GM18873 (cell line): ENCODE measurements around the gene MECR.
"Not testable (repeated sequence)": the region's sequence is repeated elsewhere in the genome, so short reads cannot be mapped to it uniquely, and the experiment has no call there.

Experiments
- ATAC-seq: cut with Tn5 transposase; IDR thresholded peaks from one replicate; pipeline ENCODE4 v1.9.1; 2021; ENCODE audit warnings: mild to moderate bottlenecking, moderate library complexity, moderate number of reproducible peaks; ENCODE audit not compliant: unreplicated experiment, low FRiP score

MECR gene

DNA sequence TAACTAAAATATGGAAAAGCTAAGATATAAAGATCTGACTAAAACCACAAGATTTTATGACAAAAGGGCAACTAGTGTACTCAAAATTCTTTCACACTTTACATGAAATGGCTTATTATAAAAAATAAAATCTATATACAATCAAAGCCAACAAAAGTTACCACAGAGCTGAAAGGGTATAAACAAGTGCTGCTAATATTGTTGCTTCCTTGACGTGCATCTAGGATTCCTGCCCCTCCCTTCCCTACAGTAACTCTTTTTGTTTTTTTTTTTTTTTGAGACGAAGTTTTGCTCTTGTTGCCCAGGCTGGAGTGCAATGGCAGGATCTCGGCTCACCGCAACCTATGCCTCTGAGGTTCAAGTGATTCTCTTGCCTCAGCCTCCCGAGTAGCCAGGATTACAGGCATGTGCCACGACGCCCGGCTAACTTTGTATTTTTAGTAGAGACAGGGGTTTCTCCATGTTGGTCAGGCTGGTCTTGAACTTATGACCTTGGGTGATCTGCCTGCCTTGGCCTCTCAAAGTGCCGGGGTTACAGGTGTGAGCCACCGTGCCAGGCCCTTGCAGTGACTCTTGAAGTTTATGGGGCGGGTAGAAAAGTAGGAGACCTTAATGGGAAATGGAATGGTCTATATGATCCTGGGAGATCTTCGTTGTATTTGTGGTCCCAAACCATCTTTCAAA, 53.6 kb downstream of the MECR start:
- no peak for ATAC-seq

DNA sequence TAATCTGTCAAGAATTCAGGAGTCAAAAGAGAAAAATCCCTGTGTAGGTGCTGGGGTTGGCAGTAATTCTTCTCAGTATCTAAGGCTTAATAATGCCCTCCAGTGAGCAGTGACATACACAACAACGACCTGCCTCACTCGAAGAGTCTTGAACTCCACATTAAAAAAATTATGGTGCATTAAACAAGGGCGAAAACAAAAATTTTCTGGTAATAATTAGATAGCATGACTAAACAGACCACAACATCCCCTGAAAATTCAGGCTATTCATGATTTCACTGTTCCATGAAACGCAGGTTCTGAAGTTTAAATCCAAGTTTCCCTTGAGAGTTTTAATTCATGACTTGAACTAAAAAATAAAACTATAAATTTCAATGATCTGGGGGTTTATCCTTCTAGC, 54.2 kb downstream of the MECR start:
- ATAC-seq, result no peak

DNA sequence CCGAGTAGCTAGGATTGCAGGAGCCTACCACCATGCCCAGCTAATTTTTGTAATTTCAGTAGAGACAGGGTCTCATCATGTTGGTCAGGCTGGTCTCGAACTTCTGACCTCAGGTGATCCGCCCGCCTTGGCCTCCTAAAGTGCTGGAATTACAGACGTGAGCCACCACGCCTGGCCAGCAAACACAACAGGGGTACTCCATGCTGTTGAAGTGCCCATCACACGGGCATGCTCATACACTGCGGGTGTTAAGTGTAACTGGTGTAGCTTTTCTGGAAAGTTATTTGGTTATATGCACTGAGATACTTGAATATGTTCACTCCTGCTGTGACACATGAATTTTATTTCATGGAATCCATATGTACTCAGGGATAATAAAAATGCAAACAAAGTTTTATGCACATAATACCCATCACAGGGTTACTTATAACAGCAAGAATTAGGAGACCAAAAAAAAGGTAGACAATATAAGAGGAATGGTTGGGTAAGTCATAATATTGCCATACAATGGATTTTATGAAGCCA, 58.3 kb downstream of the MECR start:
- no peak for ATAC-seq

DNA sequence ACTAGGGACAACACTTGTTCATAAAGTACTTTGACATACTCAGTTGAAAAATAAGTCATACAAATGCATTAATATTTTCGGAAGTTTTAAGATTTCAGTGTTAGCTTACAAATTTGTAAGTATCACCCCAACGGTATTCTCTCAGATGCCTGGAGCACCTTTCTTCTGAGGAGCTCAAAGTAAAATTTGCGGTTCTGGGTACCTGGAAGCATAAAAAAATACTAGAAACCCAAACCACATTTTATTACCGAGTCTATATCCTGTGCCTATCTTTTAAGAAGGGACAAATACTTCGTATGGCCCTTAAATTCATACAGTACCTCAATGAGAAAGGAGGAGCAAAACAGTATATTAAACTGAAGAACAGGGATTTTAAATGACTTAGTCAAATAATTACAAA, 59.2 kb downstream of the MECR start:
- no peak for ATAC-seq

DNA sequence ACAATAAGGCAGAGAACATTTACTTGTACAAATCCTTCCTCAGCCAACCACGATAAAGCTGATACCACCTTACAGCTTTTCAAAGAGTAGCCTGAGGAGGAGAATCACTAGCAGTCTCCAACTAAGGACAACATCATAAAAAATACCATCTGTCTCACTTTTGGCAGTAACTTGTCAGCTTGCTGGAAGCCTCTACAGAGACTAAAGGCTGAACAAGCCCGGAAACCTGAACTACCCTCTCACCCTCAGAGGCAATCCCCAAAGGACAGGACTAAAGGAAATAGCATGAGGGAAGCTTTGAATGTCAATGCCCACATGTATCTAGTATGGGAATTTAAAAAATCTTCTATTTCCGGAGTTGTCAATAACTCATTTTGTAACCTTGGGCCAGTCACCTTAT, 59.6 kb downstream of the MECR start:
- ATAC-seq, result no peak

DNA sequence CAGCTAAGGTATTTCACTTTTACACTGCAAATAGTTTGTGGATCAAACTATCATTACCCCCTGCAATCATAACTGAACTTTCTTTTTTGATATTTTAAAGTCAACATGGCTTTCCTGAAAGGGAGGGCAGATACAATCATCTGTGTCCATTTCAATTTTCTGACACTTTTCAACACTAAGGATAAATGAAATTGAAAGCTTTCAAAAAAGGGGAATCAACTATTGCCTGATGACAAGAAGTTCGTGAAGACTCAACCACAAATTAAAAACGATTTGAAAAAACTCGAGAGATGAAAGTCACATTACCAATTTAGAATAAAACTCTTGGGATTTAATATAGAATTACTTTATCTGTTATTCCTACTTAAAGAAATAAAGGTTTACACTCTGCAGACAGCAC, 60.8 kb downstream of the MECR start:
- no peak for ATAC-seq

DNA sequence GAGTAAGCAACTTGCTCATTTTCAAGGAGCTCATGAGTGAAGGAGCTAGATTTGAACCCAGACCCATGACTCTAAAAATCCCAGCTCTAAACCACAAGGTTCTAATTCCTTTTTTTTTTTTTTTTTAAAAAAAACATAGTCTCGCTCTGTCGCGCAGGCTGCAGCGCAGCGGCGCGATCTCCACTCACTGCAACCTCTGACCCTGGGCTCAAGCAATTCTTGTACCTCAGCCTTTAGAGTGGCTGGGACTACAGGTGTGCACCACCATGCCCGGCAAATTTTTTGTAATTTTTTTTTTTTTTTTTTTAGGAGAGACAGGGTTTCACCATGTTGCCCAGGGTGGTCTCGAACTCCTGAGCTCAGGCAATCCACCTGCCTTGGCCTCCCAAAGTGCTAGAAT, 62.8 kb downstream of the MECR start:
- ATAC-seq, result no peak

DNA sequence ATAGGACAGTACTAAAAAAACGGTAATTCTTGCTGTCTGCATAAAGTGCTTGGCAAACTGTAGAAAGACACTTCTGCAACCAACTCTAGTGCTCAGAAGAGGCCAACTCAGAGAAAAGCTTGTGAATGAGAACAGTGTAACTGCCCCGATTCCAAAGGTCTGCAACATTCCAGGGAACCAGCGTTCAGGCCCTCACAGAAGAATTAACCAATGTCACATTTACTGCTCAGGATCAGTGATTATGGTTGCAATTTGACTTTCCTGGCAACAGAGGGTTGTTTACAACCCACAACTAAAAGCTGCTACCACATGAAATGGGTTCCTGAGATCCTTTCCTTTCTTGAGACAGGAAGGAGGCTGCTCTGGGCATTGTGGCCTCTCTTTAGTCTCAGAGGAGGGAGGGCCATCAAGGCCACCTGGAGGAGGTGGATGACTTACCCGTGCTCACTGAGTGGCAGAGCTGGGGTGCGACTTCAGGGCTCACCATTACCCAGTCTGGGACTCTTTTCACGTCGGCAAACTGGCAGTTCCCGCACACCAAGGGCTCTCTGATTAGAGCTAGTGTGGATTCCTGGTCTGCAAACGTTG, 64.3 kb downstream of the MECR start:
- no peak for ATAC-seq

DNA sequence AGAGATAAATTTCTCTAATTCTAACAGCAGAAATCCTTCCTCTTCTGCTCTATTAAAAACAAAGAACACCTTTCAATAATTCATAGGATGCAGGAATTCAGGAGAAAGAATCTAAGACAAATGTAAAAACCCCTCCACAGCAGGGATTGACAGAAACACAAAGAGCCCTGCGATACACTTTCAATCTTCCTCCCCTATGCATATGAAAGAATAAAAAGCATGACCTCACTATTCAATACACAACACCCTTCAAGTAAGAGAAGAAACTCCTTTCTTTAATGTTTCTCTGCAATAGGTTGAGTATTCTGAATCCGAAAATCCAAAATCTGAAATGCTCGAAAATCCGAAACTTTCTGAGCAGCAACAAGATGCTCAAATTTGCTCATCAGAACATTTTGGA, 66.1 kb downstream of the MECR start:
- no peak for ATAC-seq

DNA sequence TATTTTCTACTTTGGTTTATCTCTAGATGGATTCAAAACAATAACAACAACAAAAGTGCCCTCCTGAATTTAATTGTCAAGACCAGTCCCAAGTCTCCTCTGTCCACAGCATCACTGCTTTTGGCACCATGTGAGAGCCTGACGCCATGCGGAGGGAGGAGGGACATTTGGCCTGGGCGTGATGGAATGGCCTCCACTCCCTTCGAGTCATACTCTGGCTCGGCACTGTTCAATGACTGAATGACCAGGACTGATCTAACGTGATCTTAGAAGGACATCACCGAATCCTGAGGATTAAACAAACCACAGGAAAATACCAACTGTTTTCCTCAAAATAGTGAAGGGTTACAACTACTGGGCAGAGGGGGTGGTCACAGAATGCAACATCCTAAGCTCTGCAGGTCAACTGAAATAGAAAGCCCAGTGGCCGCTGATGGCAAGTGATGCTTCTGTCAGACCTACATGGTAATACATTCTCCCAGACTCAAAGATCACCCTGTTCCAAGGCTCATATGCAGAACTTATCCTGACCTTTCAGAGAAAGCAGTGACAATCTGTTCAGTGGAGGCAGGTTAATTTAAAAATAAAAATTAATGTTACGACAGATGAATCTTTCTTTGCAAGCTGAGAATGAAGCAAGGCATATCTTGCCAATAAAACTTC, 68.1 kb downstream of the MECR start:
- no peak for ATAC-seq

DNA sequence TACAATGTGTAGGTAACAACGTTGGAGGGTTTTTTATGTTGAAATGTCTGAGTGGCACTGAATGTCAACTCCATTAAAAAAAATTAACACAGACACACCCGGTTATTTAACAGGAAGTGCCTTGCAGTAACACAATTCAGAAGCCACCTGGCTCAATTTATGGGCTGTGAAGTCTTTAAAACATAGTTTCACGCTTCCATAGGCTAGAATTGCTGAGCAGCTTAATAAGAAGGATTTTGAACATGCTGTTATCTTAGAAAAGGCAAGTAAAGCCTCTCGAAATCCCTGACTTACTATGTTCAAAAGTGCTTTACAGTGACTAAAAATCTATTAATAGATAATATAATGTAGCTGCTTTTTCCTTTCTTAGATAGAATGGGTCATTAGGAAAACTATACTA, 68.7 kb downstream of the MECR start:
- no peak for ATAC-seq

DNA sequence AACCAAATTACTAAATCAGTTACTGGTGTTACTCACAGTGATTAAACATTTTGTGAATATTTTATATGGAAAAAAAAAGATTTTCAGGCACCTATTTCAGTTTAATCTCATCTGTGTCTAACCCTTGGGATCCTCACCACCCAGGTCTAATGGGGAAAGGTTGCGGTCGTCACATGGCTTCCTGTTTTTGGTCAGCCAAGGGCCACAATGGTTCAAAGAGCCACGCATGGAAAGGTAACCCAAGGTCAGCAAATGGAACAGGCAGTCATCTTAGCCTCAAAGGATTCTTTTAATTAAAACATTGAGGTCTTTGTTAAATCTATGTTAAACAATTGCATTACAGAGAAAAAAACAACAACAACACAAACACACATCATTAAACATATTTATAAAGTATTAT, 71.0 kb downstream of the MECR start:
- no peak for ATAC-seq

DNA sequence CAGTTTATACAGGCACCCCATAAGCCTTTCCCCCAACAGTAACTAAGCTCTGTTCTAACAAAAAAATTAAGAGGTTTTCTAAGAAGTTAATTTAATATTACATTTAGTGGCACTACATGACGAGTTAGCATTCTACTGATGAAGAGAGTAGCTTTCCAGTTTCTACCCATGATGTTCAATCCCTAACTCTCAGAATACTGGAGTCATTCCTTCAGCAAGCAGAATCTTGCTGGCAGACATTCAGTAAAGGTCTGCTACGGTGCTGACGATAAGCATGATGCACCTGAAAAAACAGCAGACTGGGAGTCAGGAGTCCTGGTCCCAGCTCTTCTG, 73.5 kb downstream of the MECR start:
- no peak for ATAC-seq

DNA sequence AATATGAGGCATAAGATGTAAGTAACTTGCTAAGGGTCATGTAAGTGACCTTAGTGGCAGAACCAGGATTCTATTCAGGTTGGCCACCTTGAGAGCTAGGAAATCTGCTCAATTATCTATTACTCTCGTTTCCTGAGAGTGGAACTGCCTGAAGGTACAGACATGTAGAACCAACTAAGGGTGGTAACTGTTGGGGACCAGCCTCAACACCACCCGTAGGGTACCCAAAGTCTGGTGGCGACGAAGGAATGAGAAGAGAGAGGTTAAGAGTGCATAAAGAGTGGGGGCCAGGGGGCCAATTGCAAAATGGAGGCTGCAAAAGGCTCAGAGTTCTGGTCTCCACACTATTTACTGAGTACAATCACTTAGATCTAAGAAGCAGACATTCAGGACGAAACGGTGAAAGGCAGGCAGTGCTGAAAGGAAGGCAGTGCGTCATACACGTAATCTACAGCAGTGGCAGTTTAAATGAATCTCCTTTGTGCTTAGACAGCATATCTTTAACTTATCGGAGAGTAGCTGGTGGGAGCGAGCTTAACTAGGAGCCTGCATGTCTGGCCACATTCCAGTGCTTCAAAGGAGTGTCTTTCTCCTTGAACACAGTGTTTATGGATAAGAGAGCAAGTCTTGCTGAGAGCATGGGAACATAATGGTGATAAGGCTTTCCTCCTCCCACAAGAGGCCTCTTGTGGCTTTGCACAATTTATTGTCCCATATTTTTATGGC, 74.0 kb downstream of the MECR start:
- ATAC-seq, result no peak

DNA sequence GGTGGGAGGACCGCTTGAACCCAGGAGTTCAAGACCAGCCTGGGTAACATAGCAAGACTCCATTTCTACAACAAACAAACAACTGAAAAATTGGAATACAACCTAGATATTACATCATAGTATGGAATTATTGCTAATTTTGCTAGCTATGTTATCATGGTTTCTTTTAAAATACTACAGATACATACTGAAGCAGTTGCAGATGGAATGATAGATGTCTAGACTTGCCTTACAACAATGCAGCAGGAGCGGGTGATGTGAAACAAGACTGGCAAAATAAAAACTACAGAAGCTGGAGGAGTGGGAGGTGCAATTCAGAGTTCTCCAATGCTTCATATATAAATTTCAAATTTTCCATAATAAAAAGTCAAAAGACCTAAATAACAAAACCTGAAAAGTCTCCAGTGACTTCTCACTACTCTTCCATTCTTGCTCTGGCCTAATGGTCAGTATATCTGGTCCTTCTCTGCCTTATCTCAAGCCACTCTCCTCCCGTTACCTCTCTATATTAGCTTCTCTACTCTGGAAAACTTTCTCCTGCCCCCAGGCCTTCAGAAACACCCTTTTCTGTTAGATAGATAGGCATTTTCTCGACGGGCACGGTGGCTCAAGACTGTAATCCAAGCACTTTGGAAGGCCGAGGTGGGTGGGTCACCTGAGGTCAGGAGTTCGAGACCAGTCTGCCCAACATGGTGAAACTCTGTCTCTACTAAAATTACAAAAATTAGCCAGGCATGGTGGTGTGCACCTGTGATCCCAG, 78.5 kb downstream of the MECR start:
- ATAC-seq, result no peak

DNA sequence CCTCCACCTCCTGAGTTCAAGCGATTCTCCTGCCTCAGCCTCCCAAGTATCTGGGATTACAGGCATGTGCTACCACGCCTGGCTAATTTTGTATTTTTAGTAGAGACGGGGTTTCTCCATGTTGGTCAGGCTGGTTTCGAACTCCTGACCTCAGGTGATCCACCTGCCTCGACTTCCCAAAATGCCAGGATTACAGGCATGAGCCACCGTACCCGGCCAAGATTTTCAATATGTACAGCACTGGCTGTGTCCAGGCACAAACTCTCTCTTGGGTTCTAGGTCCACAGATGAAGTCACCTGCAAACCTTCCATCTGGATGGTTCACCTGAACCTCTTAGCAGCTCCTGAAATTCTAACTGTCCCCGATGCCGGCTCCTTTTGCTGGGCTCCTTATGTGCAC, 80.4 kb downstream of the MECR start:
- ATAC-seq, result not testable (repeated sequence)

DNA sequence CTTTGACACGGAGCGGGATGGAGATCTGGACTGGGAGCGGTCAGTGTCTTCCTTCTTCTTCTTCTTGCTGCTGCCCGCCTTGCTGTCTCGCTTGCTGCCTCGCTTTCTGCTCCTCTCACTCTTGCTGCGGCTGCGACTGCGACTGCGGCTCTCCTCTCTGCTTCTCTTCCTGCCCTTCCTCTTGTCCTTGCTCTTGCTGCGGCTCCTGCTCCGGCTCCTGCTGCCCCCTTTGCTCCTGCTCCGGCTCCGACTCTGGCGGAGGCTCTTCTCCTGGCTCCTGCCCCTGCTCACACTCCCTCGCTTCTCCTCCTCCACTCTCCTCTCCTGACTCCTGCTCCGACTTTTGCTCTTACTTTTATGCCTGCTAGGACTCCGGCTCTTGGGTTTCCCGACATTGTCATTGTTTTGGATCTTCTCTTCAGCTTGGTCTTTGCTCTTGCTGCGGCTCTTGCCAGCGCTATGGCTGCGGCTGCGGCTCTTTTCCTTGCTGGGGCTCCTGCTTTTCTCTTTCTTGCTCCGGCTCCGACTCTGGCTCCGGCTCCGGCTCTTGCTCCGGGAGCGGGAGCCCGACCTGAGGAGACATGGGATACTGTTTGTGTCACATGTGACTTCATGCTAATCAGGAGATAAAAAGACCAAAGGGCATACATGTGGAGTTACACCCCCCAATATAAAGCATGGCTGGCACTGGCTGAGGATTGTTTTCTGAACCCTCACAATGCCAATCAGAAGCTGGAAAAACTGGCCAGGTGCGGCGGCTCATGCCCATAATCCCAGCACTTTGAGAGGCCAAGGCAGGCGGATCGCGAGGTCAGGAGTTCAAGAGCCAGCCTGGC, 81.9 kb downstream of the MECR start:
- no peak for ATAC-seq

DNA sequence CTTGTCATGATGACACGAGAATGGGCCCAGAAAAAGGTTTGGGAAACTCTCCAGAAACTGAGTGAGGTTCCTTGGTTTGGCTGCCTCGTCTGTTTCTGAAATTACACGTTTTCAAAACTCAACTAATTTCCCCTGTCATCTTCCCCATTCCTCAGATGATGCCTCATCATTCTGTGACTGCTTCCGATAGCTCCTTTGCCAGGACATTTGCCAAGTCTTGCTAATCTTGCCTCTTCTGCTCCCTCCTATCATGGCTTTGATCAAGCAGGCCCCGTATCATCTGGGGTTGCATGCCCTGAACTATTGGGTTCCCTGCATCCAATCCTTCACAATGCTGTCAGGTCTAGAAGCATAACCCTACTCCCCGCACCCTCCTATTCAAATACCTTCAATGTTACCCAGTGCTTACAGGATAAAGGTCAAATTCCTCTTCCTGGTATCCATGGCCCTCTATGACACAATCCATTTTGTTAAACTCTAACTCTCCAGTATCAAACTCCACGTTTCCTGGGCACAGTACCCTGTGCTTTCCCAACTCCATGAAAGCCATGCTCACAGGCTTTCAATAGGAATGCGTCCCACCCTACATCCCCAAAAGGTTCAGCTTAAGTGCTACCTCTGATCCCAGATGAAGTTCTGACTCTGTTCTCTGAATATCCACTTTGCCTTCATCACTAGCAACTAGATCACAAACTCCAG, 84.8 kb downstream of the MECR start:
- no peak for ATAC-seq

DNA sequence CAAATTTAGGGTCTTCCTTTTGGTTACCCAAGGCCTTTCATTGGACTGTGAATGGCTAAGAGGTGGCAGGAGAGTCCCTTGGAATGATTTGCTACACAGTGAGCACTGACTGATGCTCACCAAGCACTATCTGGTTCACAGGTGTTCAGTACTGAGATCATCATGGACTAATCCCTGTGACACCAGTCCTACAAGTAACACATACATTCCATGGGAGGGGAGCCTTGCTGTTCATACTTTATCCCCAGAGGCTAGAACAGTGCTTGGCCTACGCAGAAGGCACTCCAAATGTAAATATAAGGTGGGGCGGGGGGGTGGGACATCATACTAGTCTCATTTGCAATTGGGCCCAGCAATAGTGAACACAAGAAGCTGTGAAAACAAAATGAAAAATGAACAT, 86.6 kb downstream of the MECR start:
- no peak for ATAC-seq
